HG03097 (cell line): Measurements from ENCODE around the gene PTP4A2.

Experiments
- ATAC-seq: cut with Tn5 transposase; IDR thresholded peaks from one replicate; pipeline ENCODE4 v1.9.1; 2021; ENCODE audit not compliant: unreplicated experiment, low FRiP score

PTP4A2 gene

GRCh38 chr1:31938184-31938975, at the start of gene PTP4A2:
PTP4A2 (minus strand) TSS chr1:31938368; CDS start chr1:31919065, 19,303 bp downstream.
- ATAC-seq, result peak; percentile 78

DNA sequence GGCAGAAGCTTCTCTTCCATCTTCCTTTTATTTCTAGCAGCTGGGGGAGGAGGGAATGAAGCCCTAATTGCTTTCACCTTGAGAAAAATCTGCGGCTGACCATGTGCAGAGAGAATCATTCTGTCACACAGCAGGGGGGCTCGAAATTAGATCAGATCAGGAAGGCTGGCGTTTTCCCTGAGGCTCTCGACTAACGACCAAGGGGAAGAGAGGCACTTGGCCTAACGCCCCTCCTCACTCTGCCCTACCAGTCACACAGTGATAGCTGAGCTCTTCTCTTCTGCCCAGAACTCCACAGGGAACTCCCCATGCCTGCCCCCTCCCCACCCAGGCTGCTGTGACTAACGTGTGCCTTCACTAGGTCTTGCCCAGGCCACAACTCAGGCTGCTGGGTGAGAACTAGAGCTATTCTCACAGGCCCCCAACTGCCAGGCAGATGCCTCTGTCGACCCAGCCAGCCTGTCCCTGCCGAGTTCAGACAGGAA, 49.0 kb upstream of the PTP4A2 start:
- no peak for ATAC-seq

GRCh38 chr1:31985430-31985829, 47.3 kb upstream of the PTP4A2 start:
- no peak for ATAC-seq

GRCh38 chr1:31984419-31985347, 46.5 kb upstream of the PTP4A2 start:
- ATAC-seq, result no peak

DNA sequence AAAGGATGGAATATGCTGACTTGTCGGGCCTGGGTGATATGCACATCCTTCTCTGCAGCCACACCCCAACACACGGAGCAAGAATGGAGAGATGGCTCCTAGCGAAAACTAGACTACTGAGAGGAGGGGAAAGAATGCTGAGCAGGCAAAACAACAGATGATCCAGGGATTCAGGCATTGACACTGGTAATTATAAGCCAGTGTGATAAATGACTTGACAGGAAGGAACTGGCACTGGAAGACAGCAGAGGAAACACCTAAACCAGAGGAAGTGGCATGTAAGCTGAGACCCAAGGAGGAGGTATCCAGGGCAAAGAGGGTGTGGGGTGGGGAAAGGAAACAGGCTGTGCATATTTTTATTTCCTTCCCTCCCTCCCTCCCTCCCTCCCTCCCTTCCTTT, 43.8 kb upstream of the PTP4A2 start:
- ATAC-seq, result no peak

- no peak for ATAC-seq
Measured at GRCh38 chr1:31981456-31981839, 43.3 kb upstream of the PTP4A2 start.

DNA sequence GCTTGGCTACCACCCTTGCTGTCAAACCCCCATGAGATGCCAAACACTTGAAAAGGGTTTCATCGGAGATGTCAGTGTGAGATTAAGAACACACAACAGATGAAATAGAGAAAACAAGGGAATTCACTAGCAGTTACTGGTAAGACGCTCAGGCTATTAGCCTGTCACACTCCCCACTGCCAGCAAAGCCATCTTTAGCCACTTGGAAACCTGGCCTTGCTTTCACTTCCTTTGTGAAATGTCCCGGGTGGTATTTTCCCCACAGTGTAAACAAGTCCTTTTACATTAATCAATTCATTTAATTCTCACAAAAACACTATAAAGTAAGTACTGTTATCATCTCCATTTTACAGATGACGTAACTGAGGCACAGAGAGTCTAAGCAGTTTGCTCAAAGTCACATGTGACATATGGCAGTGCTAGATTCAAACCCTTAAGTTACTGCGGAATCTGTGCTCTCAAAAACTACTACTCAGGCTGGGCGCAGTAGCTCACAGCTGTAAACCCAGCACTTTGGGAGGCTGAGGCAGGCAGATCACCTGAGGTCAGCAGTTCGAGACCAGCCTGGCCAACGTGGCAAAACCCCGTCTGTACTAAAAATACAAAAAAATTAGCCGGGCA, 42.8 kb upstream of the PTP4A2 start:
- ATAC-seq, result no peak

GRCh38 chr1:31978843-31979400, 40.8 kb upstream of the PTP4A2 start:
- ATAC-seq, result no peak

DNA sequence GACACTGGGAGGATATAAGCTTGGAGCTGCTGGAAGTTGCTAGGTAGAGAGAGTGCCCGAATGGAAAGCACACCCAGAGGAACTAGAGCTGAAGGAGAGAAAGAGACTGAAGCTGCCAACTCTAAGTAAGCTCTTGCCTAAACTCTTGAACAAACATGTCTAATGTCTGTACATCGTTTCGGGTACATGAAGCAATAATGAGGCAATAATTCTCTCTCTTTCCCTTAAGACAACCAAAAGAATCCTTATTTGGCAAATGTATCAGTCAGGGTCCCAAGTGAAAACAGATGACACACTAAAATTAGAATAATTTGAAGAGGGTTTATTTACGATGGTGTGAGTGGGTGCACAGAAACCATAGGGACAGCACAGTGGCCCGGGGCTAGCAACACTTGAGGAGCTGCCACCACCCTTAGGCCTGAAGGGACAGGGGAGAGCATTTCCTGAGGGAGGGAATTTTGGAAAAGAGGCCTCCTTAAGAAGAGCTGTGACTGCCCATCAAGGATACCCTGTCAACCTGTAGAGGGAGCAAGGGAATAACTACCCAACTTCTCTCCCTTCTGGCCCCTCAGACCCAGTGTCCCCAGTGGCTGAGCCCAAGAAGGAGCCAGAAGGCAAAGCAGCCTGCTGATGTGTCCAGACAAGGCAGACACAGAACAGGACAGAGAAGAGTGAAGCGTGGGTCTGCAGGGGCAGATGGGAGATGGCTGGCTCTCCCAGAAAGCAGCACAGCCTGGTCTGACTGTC, 39.4 kb upstream of the PTP4A2 start:
- ATAC-seq, result no peak

- no peak for ATAC-seq
Measured at GRCh38 chr1:31976401-31976800, 38.2 kb upstream of the PTP4A2 start.

DNA sequence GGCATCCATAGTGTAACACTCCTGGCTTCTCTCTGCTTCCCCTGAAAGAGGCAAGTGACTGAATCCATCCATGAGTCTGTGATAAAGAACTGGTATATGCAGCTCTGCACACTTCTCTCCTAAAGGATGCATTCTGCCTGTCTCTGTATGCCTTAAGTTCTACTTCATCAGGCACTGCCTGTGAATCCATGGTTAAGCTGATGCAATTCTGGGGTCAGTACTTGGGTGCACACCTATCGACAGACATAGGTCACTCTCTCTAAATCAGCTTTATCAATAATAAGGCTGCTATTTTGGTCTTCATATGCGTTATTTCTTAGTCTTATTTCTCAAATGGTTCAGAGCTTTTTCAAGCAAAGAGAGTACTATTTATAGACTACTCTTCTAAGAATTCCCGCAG, 32.7 kb upstream of the PTP4A2 start:
- ATAC-seq, result no peak

DNA sequence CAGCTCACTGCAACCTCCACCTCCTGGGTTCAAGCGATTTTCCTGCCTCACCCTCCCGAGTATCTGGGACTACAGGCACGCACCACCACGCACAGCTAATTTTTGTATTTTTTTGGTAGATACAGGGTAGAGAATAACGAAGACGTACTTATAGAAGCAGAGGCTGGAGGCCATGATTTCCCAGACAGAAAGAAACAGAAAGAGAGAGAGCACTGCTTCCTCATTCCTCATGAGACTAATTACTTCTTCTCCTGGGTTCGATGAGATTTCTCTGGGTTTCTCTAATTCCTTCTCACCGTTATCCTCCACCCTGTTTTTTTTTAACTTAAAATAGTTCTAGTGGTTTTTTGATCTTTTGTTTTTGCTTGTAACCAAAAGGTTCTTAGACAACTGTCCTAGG, 23.4 kb upstream of the PTP4A2 start:
- no peak for ATAC-seq

DNA sequence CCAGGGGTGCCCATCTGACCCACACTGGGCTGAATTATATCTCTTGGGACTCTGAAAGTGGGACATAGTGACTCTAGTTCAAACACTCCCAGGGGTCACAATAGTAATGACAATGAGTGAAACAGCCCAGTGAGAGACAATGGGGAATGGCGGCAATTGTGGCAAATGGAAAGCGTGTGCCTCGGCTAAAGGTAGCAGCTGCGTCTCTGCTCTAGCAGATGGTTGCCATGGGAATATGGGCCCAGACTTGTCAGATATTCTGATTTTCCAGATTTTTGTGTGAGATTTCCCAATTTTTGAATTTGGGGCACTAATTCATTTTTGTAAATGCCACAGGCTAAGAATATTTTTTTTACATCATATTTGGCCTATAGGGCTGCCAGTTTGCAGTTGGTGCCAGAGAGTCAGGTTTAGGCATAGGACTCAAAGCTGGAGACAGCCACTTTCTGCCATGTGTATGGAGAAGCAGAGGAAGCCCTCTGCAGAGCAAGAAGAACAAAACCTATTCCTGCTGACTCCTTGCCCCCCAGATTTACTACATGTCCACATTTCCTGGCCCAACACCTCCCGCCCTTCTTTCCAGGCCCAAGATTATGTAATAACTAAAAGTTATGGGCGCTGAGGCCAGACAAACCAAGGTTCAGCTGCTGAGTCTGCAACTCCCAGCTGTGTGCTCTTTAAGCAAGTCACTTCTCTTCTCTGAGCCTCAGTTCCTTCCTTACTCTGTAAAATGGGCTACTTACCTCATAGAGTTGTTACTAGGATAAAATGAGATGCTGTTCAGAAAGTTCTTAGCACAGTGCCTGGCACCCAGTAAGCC, 21.6 kb upstream of the PTP4A2 start:
- no peak for ATAC-seq

GRCh38 chr1:31957701-31958674, 19.8 kb upstream of the PTP4A2 start:
- ATAC-seq, result no peak

DNA sequence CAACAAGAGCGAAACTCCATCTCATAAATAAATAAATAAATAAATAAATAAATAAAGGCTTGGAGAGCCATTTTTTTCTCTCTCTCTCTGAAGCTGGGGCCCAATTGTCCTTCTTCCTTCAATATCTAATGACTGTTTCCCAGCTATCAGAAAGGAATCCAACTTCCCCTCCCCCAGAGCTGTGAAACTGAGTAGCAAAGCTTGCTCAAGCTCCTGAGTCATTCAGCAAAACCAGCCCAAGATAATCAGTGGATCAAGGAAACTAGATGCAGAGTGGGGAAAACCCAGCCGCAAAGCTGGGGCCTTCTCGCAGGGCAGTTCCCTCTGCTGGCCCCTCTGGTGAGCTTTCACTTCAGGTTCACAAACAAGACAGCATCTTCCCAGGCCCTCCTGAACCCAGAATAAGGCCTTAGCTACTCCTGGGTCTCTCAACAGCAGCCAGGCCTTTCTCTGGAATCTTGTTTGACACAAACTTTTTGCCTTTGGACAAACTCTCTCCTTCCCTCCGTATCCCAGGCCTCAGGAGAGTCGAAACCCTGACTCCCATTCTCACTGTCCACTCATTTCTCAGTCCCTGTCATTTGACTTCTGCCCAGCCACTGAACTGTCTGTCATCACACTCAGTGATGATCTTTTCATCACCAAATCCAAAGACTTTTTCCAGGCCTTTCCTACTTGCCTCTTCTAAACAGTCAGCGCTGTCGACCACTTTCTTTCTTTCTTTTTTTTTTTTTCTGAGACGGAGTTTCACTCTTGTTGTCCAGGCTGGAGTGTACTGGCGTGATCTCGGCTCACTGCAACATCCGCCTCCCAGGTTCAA, 18.0 kb upstream of the PTP4A2 start:
- peak; percentile 73 for ATAC-seq

- no peak for ATAC-seq
Measured at GRCh38 chr1:31954607-31955283, 16.6 kb upstream of the PTP4A2 start.

GRCh38 chr1:31952825-31953220, 14.7 kb upstream of the PTP4A2 start:
- ATAC-seq, result no peak
